GM12878 (cell line): ENCODE measurements around the gene PIGV. TPM values are rescaled to one million over a fixed set of nuclear protein-coding genes. Genes with fewer than 3 reads are reported as not detected.

Source experiments
- ATAC-seq: fragments of 200-7000 bp; cut with Tn5 transposase; 3 replicates; pipeline ENCODE4 v1.9.1; 2020; ENCODE audit warnings: mild to moderate bottlenecking, moderate library complexity
- BruUV-seq: library from RNA; stranded (reverse); fragments of 400-500 nt; replicated peaks from 2 replicates; lab custom pipeline; 2021; lab: Mats Ljungman, UMichigan
- CTCF ChIA-PET: fragments of 300-600 bp; sonication (Branson Sonifier 250); formaldehyde crosslinking; extraction: SDS; loops from one replicate; lab custom pipeline; 2021; ENCODE audit warnings: inconsistent platforms; lab: Yijun Ruan, JAX
- POLR2A ChIA-PET: fragments of 350-600 bp; formaldehyde crosslinking; extraction: SDS; loops from one replicate; lab custom pipeline; 2021; ENCODE audit warnings: inconsistent platforms; lab: Charles Lee
- RAD21 ChIA-PET: fragments of 300-600 bp; sonication (Branson Sonifier 250); formaldehyde crosslinking; loops from one replicate; lab custom pipeline; 2023; ENCODE audit warnings: antibody characterized with exemption; ENCODE audit not compliant: unreplicated experiment; lab: Charles Lee
- SMC1A ChIA-PET: fragments of 300-600 bp; sonication (Branson Sonifier 250); formaldehyde crosslinking; loops from one replicate; lab custom pipeline; 2023; ENCODE audit not compliant: unreplicated experiment, uncharacterized antibody; lab: Charles Lee
- DNase-seq: peaks from one replicate; pipeline ENCODE4 v3.0.0-alpha.2; 2011; ENCODE audit warnings: low read depth, low spot score
- FAIRE-seq: peaks from 3 replicates; lab custom pipeline; 2011; peaks lifted over from hg19 to GRCh38; lab: Jason Lieb, UNC
- H2AFZ ChIP-seq: 2 replicates; pipeline ENCODE4 v1.6.0; 2011; ENCODE audit warnings: low read depth, low read length, control low read depth; ENCODE audit not compliant: control insufficient read depth
- H3K27ac ChIP-seq: 2 replicates; pipeline ENCODE4 v1.5.1; 2011; ENCODE audit warnings: control low read depth; ENCODE audit not compliant: control insufficient read depth, insufficient read depth
- H3K27me3 ChIP-seq, 2 experiments: replicated peaks in 1 of 2; 2 replicates each; pipeline versions ENCODE4 v1.6.0 to v1.6.1; 2011; ENCODE audit warnings: low read length in 1 of 2; ENCODE audit not compliant: control insufficient read depth in 2 of 2, insufficient read depth in 2 of 2
- H3K36me3 ChIP-seq, 2 experiments: 2 replicates each; pipeline ENCODE4 v1.5.1; 2011; ENCODE audit warnings: low read length in 1 of 2; ENCODE audit not compliant: control insufficient read depth in 2 of 2, insufficient read depth in 2 of 2
- H3K4me1 ChIP-seq: 2 replicates; pipeline ENCODE4 v1.6.1; 2011; ENCODE audit warnings: mild to moderate bottlenecking, low read length, moderate library complexity, mixed read lengths; ENCODE audit not compliant: control insufficient read depth, insufficient read depth
- H3K4me2 ChIP-seq: 2 replicates; pipeline ENCODE4 v1.6.0; 2011; ENCODE audit warnings: control low read depth; ENCODE audit not compliant: control insufficient read depth, insufficient read depth
- H3K4me3 ChIP-seq: fragments of 200-600 bp; sonication (generic); 2 replicates; pipeline ENCODE4 v1.5.1; 2016
- H3K79me2 ChIP-seq: 2 replicates; pipeline ENCODE4 v1.6.0; 2011; ENCODE audit warnings: low read length; ENCODE audit not compliant: control insufficient read depth, insufficient read depth
- H3K9ac ChIP-seq: 2 replicates; pipeline ENCODE4 v1.8.0; 2011; ENCODE audit warnings: low read length, control low read depth, mixed read lengths; ENCODE audit not compliant: control insufficient read depth, insufficient read depth
- H3K9me3 ChIP-seq: replicated peaks from 3 replicates; pipeline ENCODE4 v1.5.1; 2011; ENCODE audit warnings: mild to moderate bottlenecking, low read length; ENCODE audit not compliant: control insufficient read depth, insufficient read depth
- H4K20me1 ChIP-seq: 2 replicates; pipeline ENCODE4 v1.6.0; 2011; ENCODE audit not compliant: control insufficient read depth, insufficient read depth
- ATF7 ChIP-seq: fragments of 450-650 bp; IDR thresholded peaks from 2 replicates; pipeline ENCODE4 v1.6.1; 2016; ENCODE audit warnings: low read depth, mild to moderate bottlenecking
- CBX3 ChIP-seq: fragments of 200-600 bp; sonication (generic); IDR thresholded peaks from 2 replicates; pipeline ENCODE4 v1.6.1; 2016; ENCODE audit warnings: low read depth, borderline replicate concordance
- CHD1 ChIP-seq: IDR thresholded peaks from 2 replicates; pipeline ENCODE4 v1.6.1; 2012; ENCODE audit warnings: low read depth, low read length, improper control_type of control experiment
- CHD4 ChIP-seq: fragments of 200-600 bp; sonication (generic); IDR thresholded peaks from 2 replicates; pipeline ENCODE4 v1.6.1; 2016; ENCODE audit warnings: mild to moderate bottlenecking
- DPF2 ChIP-seq: fragments of 450-650 bp; IDR thresholded peaks from 2 replicates; pipeline ENCODE4 v1.6.1; 2017; ENCODE audit warnings: mild to moderate bottlenecking
- HCFC1 ChIP-seq: fragments of 150-350 bp; IDR thresholded peaks from 2 replicates; pipeline ENCODE4 v1.6.1; 2014; ENCODE audit warnings: low read length
- JUND ChIP-seq: IDR thresholded peaks from 2 replicates; pipeline ENCODE4 v1.6.1; 2012; ENCODE audit warnings: low read depth, mild to moderate bottlenecking, low read length, improper control_type of control experiment, moderate library complexity
- NR2F1 ChIP-seq: fragments of 450-650 bp; conservative IDR thresholded peaks from 2 replicates; pipeline ENCODE4 v1.6.1; 2017; ENCODE audit warnings: mild to moderate bottlenecking
- POLR2AphosphoS5 ChIP-seq: IDR thresholded peaks from 2 replicates; pipeline ENCODE4 v1.6.1; 2011; ENCODE audit warnings: mild to moderate bottlenecking, low read length, inconsistent platforms
- RAD51 ChIP-seq: fragments of 450-650 bp; IDR thresholded peaks from 2 replicates; pipeline ENCODE4 v1.6.1; 2016; ENCODE audit warnings: moderate library complexity, mild to moderate bottlenecking, inconsistent platforms
- RB1 ChIP-seq: fragments of 450-650 bp; formaldehyde crosslinking; IDR thresholded peaks from 2 replicates; pipeline ENCODE4 v1.6.1; 2017; ENCODE audit warnings: mild to moderate bottlenecking, borderline replicate concordance
- RFX5 ChIP-seq: IDR thresholded peaks from 2 replicates; pipeline ENCODE4 v1.6.1; 2011; ENCODE audit warnings: low read depth, low read length, improper control_type of control experiment
- STAT3 ChIP-seq: IDR thresholded peaks from 2 replicates; pipeline ENCODE4 v1.6.1; 2011; ENCODE audit warnings: low read depth, low read length, improper control_type of control experiment
- SUPT20H ChIP-seq: IDR thresholded peaks from 2 replicates; pipeline ENCODE4 v1.6.1; 2011; ENCODE audit warnings: low read depth, mild to moderate bottlenecking, low read length, moderate library complexity, borderline replicate concordance; ENCODE audit not compliant: control insufficient read depth
- TAF1 ChIP-seq: IDR thresholded peaks from 2 replicates; pipeline ENCODE4 v1.6.1; 2011; ENCODE audit warnings: mild to moderate bottlenecking, low read depth, low read length, borderline replicate concordance
- ZZZ3 ChIP-seq: IDR thresholded peaks from 2 replicates; pipeline ENCODE4 v1.6.1; 2011; ENCODE audit warnings: low read depth; ENCODE audit not compliant: control insufficient read depth, insufficient read length
- WGBS: methylation state at CpG from one replicate; pipeline ENCODE4 v1.1.6; 2016; ENCODE audit warnings: low lambda C conversion rate; ENCODE audit not compliant: insufficient replicate concordance, insufficient coverage; ENCODE audit errors: missing lambda C conversion rate; 5-methylcytosine and 5-hydroxymethylcytosine counted together
- in situ Hi-C: fragments of 300-500 bp; cut with MboI; formaldehyde crosslinking; loops from 9 replicates; pipeline ENCODE4 v1.14.3; 2018; ENCODE audit warnings: mixed read lengths
- intact Hi-C: fragments of 100-400 bp; cut with micrococcal nuclease; formaldehyde crosslinking; loops from one replicate; pipeline ENCODE4 v1.14.2; 2022; ENCODE audit not compliant: unreplicated experiment
- polyA plus RNA-seq, 11 experiments: library from polyadenylated mRNA; depleted of rRNA in 4 of 11; unstranded in 6 of 11; stranded (reverse) in 5 of 11; fragments of >200 nt; fragmentation: Nextera tagmentation in 4 of 11; fragmentation: Illumina TruSeq in 1 of 11; extraction: Ambion mirVana in 4 of 11; extraction: Trizol in 1 of 11; gene quantifications; 1 replicate in 1 of 11; 2 replicates in 10 of 11; pipeline versions ENCODE4 v1.2.1 to v1.2.3, GENCODE V29; 2011 to 2016; ENCODE audit warnings: inconsistent platforms in 2 of 11, missing spikeins in 2 of 11, low read depth in 1 of 11
- total RNA-seq, 4 experiments: library from RNA; depleted of rRNA in 3 of 4; stranded (reverse); fragments of >200 nt in 3 of 4; fragmentation: Illumina TruSeq in 1 of 4; extraction: Trizol in 1 of 4; gene quantifications; 2 replicates each; pipeline versions ENCODE4 v1.2.1 to v1.2.3, GENCODE V29; 2013 to 2021
- TF ChIP-seq, protein P1 (sequence below): fragments of 450-650 bp; IDR thresholded peaks from 2 replicates; pipeline ENCODE4 v1.6.1; 2018; ENCODE audit warnings: borderline replicate concordance, mild to moderate bottlenecking; ENCODE audit not compliant: partially characterized antibody
- TF ChIP-seq, protein P2 (sequence below): fragments of 150-350 bp; IDR thresholded peaks from 2 replicates; pipeline ENCODE4 v1.6.1; 2014; ENCODE audit warnings: mild to moderate bottlenecking, low read depth, low read length

The PIGV gene
- total and polyA plus RNA-seq, 10 of the 15 experiments (the other 5 are each of a cell fraction or from before 2014, with no cell fraction given): 8.8 to 18.1 (median 11.9) TPM

DNA sequence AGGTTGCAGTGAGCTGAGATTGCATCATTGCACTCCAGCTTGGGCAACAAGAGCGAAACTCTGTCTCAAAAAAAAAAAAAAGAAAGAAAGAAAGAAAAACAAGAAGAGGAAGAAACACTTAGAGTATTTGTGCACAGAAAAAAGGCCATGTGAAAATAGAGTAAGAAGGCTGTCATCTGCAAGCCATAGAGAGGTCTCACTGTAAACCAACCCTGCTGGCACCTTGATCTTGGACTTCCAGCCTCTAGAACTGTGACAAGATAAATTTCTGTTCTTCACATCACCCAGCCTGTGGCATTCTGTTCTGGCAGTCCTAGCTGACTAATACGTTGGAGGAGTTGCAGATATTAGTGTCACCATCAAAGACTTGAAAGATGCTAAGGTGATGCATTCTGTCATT is 26.6 kb downstream of the PIGV start:
- no peaks in the 10 kb centered on the region for H3K27me3 ChIP-seq
- no peaks in the 10 kb centered on the region for H3K4me1 ChIP-seq
- ATAC-seq: no peak
- H2AFZ ChIP-seq: no peak overlapping the region
- in situ Hi-C loops: loop anchor here (5.0 kb wide), 1 partner anchor 63 kb away; no protein-coding TSS in a partner anchor
- no peak overlapping the region for H3K9ac ChIP-seq
- POLR2A ChIA-PET: interaction anchor here (0.6 to 0.7 kb wide), 2 partner anchors 15 to 19 kb away, joined by 3 to 5 read pairs; no protein-coding TSS in a partner anchor
- no peak overlapping the region for H3K27ac ChIP-seq
- no peak for DNase-seq
- SMC1A ChIA-PET: interaction anchor here (0.6 kb wide), 1 partner anchor 288 kb away, joined by 3 read pairs; no protein-coding TSS in a partner anchor
- CTCF ChIA-PET: interaction anchor here (1.1 kb wide), 1 partner anchor 212 kb away, joined by 3 read pairs; no protein-coding TSS in a partner anchor
- RAD21 ChIA-PET: no interaction called here
- H3K4me3 ChIP-seq: no peak overlapping the region
- no peaks in the 10 kb centered on the region for H4K20me1 ChIP-seq
- 100% methylated on average over 1 of the region's 2 CpGs for WGBS
- intact Hi-C loops: no loop called here
- TF ChIP-seq TAF1 (no peak), DPF2 (no peak), STAT3 (no peak), POLR2AphosphoS5 (no peak), HCFC1 (no peak), CHD1 (no peak), RB1 (no peak), CBX3 (no peak), JUND (no peak), NR2F1 (no peak), ZZZ3 (no peak), RFX5 (no peak), RAD51 (no peak), ATF7 (no peak), CHD4 (no peak), SUPT20H (no peak)
- TF ChIP-seq, protein P1, sequence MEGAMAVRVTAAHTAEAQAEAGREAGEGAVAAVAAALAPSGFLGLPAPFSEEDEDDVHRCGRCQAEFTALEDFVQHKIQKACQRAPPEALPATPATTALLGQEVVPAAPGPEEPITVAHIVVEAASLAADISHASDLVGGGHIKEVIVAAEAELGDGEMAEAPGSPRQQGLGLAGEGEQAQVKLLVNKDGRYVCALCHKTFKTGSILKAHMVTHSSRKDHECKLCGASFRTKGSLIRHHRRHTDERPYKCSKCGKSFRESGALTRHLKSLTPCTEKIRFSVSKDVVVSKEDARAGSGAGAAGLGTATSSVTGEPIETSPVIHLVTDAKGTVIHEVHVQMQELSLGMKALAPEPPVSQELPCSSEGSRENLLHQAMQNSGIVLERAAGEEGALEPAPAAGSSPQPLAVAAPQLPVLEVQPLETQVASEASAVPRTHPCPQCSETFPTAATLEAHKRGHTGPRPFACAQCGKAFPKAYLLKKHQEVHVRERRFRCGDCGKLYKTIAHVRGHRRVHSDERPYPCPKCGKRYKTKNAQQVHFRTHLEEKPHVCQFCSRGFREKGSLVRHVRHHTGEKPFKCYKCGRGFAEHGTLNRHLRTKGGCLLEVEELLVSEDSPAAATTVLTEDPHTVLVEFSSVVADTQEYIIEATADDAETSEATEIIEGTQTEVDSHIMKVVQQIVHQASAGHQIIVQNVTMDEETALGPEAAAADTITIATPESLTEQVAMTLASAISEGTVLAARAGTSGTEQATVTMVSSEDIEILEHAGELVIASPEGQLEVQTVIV: no peak
- TF ChIP-seq, protein P2, sequence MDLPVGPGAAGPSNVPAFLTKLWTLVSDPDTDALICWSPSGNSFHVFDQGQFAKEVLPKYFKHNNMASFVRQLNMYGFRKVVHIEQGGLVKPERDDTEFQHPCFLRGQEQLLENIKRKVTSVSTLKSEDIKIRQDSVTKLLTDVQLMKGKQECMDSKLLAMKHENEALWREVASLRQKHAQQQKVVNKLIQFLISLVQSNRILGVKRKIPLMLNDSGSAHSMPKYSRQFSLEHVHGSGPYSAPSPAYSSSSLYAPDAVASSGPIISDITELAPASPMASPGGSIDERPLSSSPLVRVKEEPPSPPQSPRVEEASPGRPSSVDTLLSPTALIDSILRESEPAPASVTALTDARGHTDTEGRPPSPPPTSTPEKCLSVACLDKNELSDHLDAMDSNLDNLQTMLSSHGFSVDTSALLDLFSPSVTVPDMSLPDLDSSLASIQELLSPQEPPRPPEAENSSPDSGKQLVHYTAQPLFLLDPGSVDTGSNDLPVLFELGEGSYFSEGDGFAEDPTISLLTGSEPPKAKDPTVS: no peak
- TF ChIP-seq, all 136 proteins: peak for 0
- no TSS peak for BruUV-seq
- H3K4me2 ChIP-seq: no peak overlapping the region
- no peaks in the 10 kb centered on the region for H3K79me2 ChIP-seq
- H3K36me3 ChIP-seq: no peaks in the 10 kb centered on the region
- no peaks in the 10 kb centered on the region for H3K9me3 ChIP-seq
- no peak for FAIRE-seq
